Activated naive CD8-positive, alpha-beta T cell treated with anti-CD3 and anti-CD28 coated beads, Interleukin-2, amount 10 ng/mL, durations not matched to agents 7 days and 5 days (primary cell): ENCODE data around the gene PIGW. TPM values are rescaled to one million over a fixed set of nuclear protein-coding genes. Genes with fewer than 3 reads are reported as not detected.

Source experiments
- ATAC-seq: fragments of 150-1000 bp; cut with Tn5 transposase; one replicate; pipeline ENCODE4 v1.10.0; 2021; ENCODE audit warnings: low read depth, moderate library complexity
- POLR2A ChIA-PET: fragments of 350-600 bp; sonication (Branson Sonifier 250); formaldehyde crosslinking; loops from one replicate; lab custom pipeline; 2021; ENCODE audit warnings: antibody characterized with exemption; lab: Charles Lee
- DNase-seq: peaks from one replicate; pipeline ENCODE4 v3.0.0; 2021
- H3K27ac Mint-ChIP-seq: one replicate; pipeline ENCODE4 v1.8.0; 2022; ENCODE audit warnings: mild to moderate bottlenecking, mixed read lengths
- H3K27me3 Mint-ChIP-seq: one replicate; pipeline ENCODE4 v1.8.0; 2022; ENCODE audit warnings: mild to moderate bottlenecking, moderate library complexity, mixed read lengths
- H3K36me3 Mint-ChIP-seq: one replicate; pipeline ENCODE4 v1.8.0; 2021; ENCODE audit warnings: mild to moderate bottlenecking, mixed read lengths
- H3K4me1 Mint-ChIP-seq: one replicate; pipeline ENCODE4 v1.8.0; 2021; ENCODE audit warnings: mixed read lengths
- H3K4me3 Mint-ChIP-seq: one replicate; pipeline ENCODE4 v1.8.0; 2022; ENCODE audit warnings: mild to moderate bottlenecking, moderate library complexity, mixed read lengths
- H3K9me3 Mint-ChIP-seq: one replicate; pipeline ENCODE4 v1.8.0; 2021; ENCODE audit warnings: mixed read lengths
- total RNA-seq, 2 experiments: library from RNA; stranded (reverse); gene quantifications; one replicate each; pipeline ENCODE4 v1.2.3, GENCODE V29; 2021

The PIGW gene
- total RNA-seq, 2 experiments from 2014 or later: 8.6 to 11.1 TPM

DNA sequence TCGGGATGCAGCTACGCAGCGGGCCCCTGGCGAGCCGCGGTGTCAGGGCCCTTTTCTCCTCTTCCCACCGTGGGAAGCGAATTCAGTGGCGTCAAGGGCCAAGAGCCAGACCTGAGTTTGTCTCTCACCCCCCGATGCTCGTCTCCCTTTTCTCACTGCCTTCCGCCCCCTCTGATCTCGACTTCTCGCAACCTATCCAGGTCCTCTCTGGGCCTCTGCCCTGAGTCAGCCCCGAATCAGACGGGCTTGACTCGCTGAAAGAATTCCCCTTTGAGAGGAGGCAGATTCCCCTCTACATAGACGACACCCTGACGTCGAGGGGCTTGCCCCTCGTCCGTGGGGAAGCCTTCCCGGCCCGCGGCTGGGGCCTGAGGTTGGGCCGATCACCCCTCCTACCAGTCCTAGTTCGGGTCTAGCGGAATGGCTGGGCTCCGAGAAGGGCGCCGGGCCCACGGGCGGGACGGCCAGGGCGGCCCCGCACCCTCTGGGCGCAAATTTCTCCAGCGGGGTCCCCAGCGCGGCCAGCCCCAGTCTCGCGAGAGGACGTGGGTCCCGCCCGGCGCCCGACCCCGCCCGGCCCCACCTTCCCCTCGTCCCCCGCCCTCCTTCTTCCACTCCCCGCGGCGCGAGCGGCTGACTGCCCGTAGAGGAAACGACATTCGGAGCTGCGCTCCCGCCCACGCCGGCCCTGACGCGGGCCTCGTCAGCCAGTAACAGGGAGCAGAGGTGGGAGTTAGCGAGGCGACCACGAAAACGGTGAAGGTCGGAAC is 9.7 kb downstream of the PIGW start, which contains the start of gene GGNBP2:
GGNBP2 (plus strand) TSS at position 613 of the 770 bp plus-strand sequence. CDS start 806 bp downstream, outside the sequence.
- peak within 1 kb of the TSS; percentile 98 for H3K4me3 Mint-ChIP-seq
- peak; percentile 93 for DNase-seq
- H3K27me3 Mint-ChIP-seq: no peaks in the 10 kb centered on the region
- H3K4me1 Mint-ChIP-seq: peaks cover 27% of the 10 kb centered on the region
- peak within 1 kb of the TSS; percentile 98 for H3K27ac Mint-ChIP-seq
- ATAC-seq: peak; percentile 70
- no peaks in the 10 kb centered on the region for H3K9me3 Mint-ChIP-seq
- H3K36me3 Mint-ChIP-seq: peaks cover 23% of the 10 kb centered on the region
- POLR2A ChIA-PET: interaction anchor here (0.5 to 6.3 kb wide), 7 partner anchors 9 to 864 kb away, joined by 3 to 122 read pairs (median 12); partner anchors contain the start of genes MRM1, MYO19, PIGW and ZNHIT3

DNA sequence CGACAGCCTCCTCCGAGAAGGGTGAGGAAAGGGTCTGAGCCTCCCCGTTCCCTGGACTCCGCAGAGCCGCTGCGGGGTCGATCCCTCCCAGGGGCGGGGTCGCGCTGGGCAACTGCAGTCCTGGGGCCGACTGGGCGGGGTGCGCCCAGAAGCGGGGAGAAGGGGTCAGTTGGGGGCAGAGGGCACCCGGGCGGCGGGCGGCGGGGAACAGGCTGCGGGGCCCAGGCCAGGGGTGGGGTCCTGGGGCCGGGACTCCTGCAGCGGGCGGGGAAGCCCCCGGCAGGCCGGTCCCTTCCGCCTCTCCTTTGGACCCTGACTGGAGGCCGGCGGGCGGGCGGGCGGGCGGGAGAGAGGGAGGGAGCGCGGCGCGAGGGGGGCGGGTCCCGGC is 10.3 kb downstream of the PIGW start:
- H3K4me3 Mint-ChIP-seq: peak overlapping the region; percentile 98
- POLR2A ChIA-PET: interaction anchor here (0.5 to 6.3 kb wide), 8 partner anchors 10 to 864 kb away, joined by 3 to 122 read pairs (median 8); partner anchors contain the start of genes MRM1, MYO19, PIGW and ZNHIT3
- H3K4me1 Mint-ChIP-seq: peaks cover 29% of the 10 kb centered on the region
- no peaks in the 10 kb centered on the region for H3K9me3 Mint-ChIP-seq
- DNase-seq: no peak
- peak; percentile 42 for ATAC-seq
- H3K27me3 Mint-ChIP-seq: no peaks in the 10 kb centered on the region
- H3K36me3 Mint-ChIP-seq: peaks cover 23% of the 10 kb centered on the region
- H3K27ac Mint-ChIP-seq: peak overlapping the region; percentile 98

DNA sequence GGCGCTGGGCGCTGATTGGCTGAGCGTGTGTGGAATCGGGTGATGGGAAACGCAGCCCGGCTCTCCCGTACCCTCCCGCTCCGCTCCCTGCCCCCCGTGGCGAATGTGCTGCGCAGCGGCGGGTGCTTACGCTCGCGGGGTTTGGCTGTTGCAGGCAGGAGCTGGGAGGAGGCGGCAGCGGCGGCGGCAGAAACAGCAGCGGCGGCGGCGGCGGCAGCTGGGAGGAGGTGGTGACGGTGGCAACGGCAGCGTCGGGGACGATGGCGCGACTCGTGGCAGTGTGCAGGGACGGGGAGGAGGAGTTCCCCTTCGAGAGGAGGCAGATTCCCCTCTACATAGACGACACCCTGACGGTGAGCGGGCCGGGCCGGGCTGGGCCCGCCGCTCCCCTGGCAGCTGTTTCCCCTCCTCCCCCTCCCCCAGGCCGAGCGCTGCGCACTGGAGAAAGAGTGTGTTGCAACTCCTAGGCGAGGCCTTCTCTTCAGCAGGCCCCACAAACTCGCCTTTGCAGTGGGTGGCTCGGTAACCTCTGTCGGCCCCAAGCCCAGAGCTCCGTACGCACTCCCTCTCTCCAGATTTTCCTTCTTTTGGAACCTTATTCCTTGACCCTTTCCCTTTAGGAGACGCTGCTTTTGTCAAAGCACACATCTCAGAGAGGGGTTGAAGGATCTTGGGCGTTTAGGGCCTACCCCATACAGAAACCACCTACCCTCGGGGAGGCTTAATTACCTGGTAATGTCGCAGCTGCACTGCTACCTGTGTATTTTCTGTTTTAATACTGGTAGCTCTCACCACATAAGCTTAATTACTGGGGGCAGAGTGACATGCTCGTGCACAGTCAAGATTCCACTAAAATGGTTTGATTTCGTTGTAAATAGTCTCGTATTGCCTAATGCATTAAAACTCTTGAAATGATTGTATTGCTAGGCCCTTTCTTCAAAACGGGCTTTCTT is 11.0 kb downstream of the PIGW start:
- H3K4me3 Mint-ChIP-seq: peak overlapping the region; percentile 98
- peak overlapping the region; percentile 90 for H3K27ac Mint-ChIP-seq
- POLR2A ChIA-PET: interaction anchor here (0.5 to 6.3 kb wide), 15 partner anchors 10 to 1303 kb away, joined by 3 to 122 read pairs (median 3); partner anchors contain the start of genes DHRS11, MRM1, MYO19 and PEX12
- peak; percentile 81 for ATAC-seq
- H3K36me3 Mint-ChIP-seq: peaks cover 23% of the 10 kb centered on the region
- peaks cover 34% of the 10 kb centered on the region for H3K4me1 Mint-ChIP-seq
- H3K27me3 Mint-ChIP-seq: no peaks in the 10 kb centered on the region
- DNase-seq: peak; percentile 95
- no peaks in the 10 kb centered on the region for H3K9me3 Mint-ChIP-seq

DNA sequence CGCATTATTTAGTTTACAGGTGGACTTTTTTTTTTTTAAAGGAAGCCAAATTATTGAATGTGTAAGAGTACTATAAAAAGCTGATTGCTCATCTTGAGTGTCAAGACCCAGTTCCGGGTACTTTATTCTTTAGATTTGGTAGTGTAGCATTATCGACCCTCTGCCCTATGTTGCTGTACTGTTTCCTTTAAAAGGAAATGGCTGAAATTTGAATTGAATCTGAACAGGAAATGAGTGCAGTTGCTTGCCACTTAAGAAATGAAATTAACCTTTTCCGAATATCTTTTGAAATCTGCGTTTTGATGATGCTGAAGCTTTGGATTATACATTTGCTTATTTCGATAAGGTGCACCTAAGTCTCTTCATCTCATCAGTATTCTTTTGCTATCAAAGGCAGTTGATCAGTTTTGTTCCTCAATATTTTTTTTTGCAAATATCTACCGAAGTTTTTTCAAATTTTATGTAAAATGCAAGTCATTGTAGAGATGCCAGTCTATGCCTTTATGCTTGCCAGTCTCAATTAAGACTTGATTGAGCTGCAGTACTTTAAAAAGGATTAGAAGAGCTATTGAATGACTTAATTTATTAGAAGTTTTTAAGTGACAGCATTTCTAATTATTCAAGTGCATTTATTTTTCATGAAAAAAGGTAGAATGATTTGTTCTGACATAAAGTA is 11.8 kb downstream of the PIGW start:
- no peaks in the 10 kb centered on the region for H3K9me3 Mint-ChIP-seq
- H3K4me3 Mint-ChIP-seq: peak overlapping the region; percentile 98

DNA sequence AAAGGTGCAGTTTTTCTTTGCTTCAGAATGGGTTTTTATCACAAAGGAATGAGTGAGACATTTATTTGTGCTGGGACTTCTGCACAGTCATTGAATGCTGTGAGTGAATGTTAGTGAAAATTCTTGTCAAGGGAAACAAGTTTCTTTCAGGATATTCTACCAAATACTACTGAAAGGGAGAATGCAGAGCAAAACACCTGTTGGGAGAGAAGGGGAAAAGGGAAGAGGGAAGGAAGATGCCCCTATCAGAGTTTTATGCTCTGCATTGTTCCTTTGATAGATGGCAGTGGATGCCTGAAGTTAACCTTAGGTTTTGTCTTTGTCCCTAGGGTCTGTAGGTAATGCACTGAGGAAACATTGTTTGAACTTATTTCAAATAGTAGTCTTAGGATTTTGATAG is 13.0 kb downstream of the PIGW start:
- Mint-ChIP-seq H3K27ac (peak overlapping the region; percentile 90), H3K4me3 (peak overlapping the region; percentile 98), H3K4me1 (peaks cover 43% of the 10 kb centered on the region), H3K9me3 (no peaks in the 10 kb centered on the region), H3K27me3 (no peaks in the 10 kb centered on the region), H3K36me3 (peaks cover 28% of the 10 kb centered on the region)
- DNase-seq (no peak), ATAC-seq (no peak)
- POLR2A ChIA-PET: interaction anchor here (4.8 to 6.3 kb wide), 2 partner anchors 12 to 54 kb away, joined by 52 to 122 read pairs; partner anchors contain the start of genes MRM1, MYO19 and PIGW

More for the DNA sequence above, 11.8 kb downstream of the PIGW start:
- DNase-seq: no peak
- ATAC-seq: no peak
- Mint-ChIP-seq H3K27me3 (no peaks in the 10 kb centered on the region), H3K36me3 (peaks cover 25% of the 10 kb centered on the region), H3K27ac (peak overlapping the region; percentile 90), H3K4me1 (peaks cover 36% of the 10 kb centered on the region)
- POLR2A ChIA-PET: interaction anchor here (1.0 to 6.3 kb wide), 9 partner anchors 11 to 1304 kb away, joined by 3 to 122 read pairs (median 5); partner anchors contain the start of genes DHRS11, MRM1, MYO19 and PIGW

DNA sequence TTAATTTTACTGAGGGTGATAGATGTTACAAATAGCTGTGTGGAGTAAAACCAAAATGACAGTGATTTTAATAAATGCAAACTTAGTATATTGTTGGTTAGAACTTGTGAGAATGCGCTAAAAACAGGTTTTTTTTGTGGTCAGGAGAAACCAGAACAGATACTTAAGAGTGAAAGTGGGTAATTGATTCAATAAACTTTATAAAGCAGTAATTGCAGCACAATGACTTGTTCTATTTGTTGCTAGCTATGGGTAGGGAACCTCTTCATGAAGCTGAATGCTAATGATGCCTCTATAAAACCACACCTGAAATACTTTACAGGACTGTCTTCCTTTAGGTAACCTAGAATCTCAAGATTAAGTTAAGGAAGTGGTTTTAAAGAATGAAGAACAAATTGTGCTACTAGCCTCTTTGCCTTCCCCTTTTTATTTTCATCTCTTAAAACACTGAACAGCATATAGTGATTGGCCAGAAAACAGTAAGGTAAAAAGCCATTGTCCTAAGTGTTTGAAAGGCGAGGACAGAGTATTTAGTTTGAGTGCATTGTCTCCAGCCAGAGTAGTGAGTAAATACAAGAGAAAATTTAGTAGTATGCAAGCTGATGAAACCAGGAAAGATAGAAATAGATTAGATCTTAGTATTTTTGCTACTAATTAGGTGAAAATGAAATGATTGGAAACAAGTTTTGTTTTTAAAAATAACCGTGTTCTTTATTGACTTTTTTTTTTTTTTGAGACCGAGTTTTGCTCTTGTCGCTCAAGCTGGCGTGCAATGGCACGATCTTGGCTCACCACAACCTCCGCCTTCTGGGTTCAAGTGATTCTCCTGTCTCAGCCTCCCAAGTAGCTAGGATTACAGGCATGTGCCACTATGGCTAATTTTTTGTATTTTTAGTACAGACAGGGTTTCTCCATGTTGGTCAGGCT is 16.0 kb downstream of the PIGW start:
- Mint-ChIP-seq H3K4me1 (peaks cover 49% of the 10 kb centered on the region), H3K9me3 (no peaks in the 10 kb centered on the region), H3K27ac (peak overlapping the region; percentile 74), H3K27me3 (no peaks in the 10 kb centered on the region), H3K36me3 (peaks cover 37% of the 10 kb centered on the region), H3K4me3 (peak overlapping the region; percentile 70)
- POLR2A ChIA-PET: interaction anchor here (0.7 to 1.3 kb wide), 4 partner anchors 14 to 1059 kb away, joined by 3 to 7 read pairs (median 4); partner anchors contain the start of genes MYO19, PIGW and SYNRG
- DNase-seq (no peak), ATAC-seq (peak; percentile 20)

DNA sequence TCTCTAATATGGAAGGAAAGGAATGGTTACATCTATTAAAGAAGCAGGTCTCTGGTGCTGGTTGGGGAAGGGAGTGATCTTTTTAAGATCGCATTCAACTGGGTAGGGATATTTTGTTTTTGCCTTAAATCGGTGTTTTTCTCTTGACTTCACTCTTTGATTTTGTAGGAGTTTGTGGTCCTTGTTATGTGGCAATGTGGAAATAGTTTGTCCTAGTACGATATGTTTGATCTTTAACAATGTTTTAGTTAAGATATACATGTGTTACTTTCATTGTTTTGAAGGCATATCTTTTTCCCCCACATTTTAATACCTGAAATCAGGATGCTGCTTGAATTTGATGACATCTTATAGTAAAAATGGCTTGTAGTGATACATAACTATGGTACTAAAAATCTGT is 18.7 kb downstream of the PIGW start:
- Mint-ChIP-seq H3K4me3 (peak overlapping the region; percentile 34), H3K27ac (peak overlapping the region; percentile 31), H3K27me3 (no peaks in the 10 kb centered on the region), H3K4me1 (peaks cover 45% of the 10 kb centered on the region), H3K9me3 (no peaks in the 10 kb centered on the region), H3K36me3 (peaks cover 46% of the 10 kb centered on the region)
- POLR2A ChIA-PET: interaction anchor here (1.0 kb wide), 1 partner anchor 10 kb away, joined by 3 read pairs; no protein-coding TSS in a partner anchor
- no peak for DNase-seq
- no peak for ATAC-seq

DNA sequence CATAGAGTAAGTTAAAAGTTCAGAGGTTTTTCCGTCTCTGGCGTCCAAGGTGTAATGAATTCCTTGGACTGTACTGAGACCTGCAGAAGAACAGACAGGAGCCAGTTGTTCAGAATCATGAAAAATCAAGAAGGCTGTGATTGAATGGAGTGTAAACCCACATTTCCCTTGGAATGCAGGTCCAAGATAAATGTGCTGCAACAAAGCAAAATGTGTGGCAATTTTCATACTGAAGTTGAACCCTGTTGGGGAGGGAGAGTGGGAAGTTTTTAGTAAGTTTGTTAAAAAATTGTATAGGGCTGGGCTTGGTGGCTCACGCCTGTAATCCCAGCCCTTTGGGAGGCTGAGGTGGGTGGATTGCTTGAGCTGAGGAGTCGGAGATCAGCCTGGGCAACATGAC is 31.3 kb downstream of the PIGW start:
- Mint-ChIP-seq H3K4me3 (no peak overlapping the region), H3K27me3 (no peaks in the 10 kb centered on the region), H3K27ac (no peak overlapping the region), H3K36me3 (peaks cover 32% of the 10 kb centered on the region), H3K4me1 (peaks cover 11% of the 10 kb centered on the region), H3K9me3 (no peaks in the 10 kb centered on the region)
- ATAC-seq: no peak
- POLR2A ChIA-PET: interaction anchor here (1.0 kb wide), 1 partner anchor 35 kb away, joined by 4 read pairs; the partner anchor contains the start of gene MRM1
- DNase-seq: no peak

DNA sequence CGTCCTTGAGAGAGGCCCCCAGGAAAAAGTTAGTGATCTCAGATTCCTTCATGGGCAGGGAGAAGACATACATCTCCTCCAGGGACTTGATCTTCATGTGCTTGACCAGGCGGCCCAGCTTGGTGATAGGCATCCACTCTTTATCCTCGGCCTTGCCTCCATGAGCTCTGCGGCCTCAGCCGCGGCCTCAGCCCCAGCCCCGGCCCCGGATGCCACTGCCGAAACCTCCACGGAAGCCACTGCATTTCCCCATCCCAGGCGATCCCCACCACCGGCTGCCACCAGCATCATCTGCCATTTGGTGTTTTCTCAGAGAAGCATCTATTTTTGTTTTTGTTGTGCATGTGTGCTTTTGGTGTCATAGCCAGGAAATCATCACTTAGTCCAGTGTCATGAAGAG is 40.2 kb downstream of the PIGW start:
- Mint-ChIP-seq H3K27ac (no peak overlapping the region), H3K36me3 (peaks cover 29% of the 10 kb centered on the region)

DNA sequence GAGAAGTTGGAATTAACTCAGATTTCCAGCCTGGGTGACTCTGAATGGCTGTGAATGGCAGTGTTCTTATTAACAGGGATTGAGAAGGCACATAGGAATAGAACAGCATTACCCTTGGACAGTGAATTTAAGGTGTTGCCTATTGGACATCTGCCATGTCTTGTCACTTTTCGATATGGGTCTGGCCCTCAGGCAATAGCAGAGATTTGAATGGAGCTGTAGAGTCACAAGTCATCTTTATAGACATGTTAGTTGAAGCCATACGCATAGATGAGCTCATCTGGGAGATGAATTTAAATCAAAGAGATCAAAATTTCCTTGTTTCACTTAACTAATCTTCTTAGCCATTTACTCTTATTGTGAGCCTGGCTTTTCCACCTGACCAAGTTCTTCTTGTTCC is 42.0 kb downstream of the PIGW start:
- POLR2A ChIA-PET: no interaction called here
- ATAC-seq (no peak), DNase-seq (no peak)
- no peaks in the 10 kb centered on the region for H3K9me3 Mint-ChIP-seq
- H3K27me3 Mint-ChIP-seq: no peaks in the 10 kb centered on the region
- peaks cover 11% of the 10 kb centered on the region for H3K4me1 Mint-ChIP-seq
- H3K27ac Mint-ChIP-seq: no peak overlapping the region
- H3K4me3 Mint-ChIP-seq: no peak overlapping the region
- peaks cover 34% of the 10 kb centered on the region for H3K36me3 Mint-ChIP-seq

More for the DNA sequence above, 40.2 kb downstream of the PIGW start:
- no peak overlapping the region for H3K4me3 Mint-ChIP-seq
- ATAC-seq (no peak), DNase-seq (no peak)
- peaks cover 9% of the 10 kb centered on the region for H3K4me1 Mint-ChIP-seq
- no peaks in the 10 kb centered on the region for H3K27me3 Mint-ChIP-seq
- POLR2A ChIA-PET: interaction anchor here (1.0 kb wide), 1 partner anchor 29 kb away, joined by 3 read pairs; no protein-coding TSS in a partner anchor
- no peaks in the 10 kb centered on the region for H3K9me3 Mint-ChIP-seq

DNA sequence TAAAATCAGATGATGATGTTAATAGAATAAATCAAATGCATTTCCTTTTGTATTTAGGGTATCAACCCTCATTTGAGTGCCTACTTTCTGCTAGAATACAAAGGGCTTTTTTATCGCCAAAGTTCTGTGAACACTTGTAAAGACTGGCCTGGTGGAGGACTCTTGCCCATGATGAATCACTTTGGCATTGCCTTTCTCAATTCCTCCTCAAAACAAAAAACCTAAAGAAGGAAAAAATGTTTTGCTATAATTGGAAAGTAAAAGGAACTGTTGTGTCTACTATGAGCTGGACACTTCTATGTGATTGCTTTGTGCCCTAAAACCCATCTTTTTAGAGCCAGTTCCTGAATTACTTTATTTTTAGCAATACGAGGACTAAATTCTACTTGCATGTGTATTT is 43.9 kb downstream of the PIGW start:
- Mint-ChIP-seq H3K27me3 (no peaks in the 10 kb centered on the region), H3K27ac (no peak overlapping the region), H3K4me3 (no peak overlapping the region), H3K36me3 (peaks cover 25% of the 10 kb centered on the region), H3K4me1 (peaks cover 9% of the 10 kb centered on the region), H3K9me3 (no peaks in the 10 kb centered on the region)
- POLR2A ChIA-PET: no interaction called here
- ATAC-seq: no peak
- DNase-seq: no peak
